Activated CD4-positive, alpha-beta T cell treated with anti-CD3 and anti-CD28 coated beads, Interleukin-2, Interleukin-4, amounts not matched to agents 100 ng/mL and 50 ng/mL, durations not matched to agents 16 hours and 8 hours (primary cell): Measurements from ENCODE around the gene PCDHA4.

Experiments
- DNase-seq: peaks from one replicate; pipeline ENCODE4 v3.0.0-alpha.2; 2020; ENCODE audit warnings: low spot score

PCDHA4 gene

GRCh38 chr5:140857177-140857986 is 50.5 kb downstream of the PCDHA4 start:
- no peak for DNase-seq

- no peak for DNase-seq
These were observed 51.0 kb downstream of the PCDHA4 start for GRCh38 chr5:140857987-140858240.

- no peak for DNase-seq
These were observed 55.8 kb downstream of the PCDHA4 start for GRCh38 chr5:140862441-140863295.
